Bone marrow (tissue), 2 donors: ENCODE measurements around the gene SCN11A.
"Not testable (repeated sequence)": the region's sequence is repeated elsewhere in the genome, so short reads cannot be mapped to it uniquely, and the experiment has no call there.

Experiments used
- DNase-seq, 2 donors: peaks; one replicate each; lab custom pipeline; 2025; lab: John Stamatoyannopoulos, UW

The SCN11A gene

DNA sequence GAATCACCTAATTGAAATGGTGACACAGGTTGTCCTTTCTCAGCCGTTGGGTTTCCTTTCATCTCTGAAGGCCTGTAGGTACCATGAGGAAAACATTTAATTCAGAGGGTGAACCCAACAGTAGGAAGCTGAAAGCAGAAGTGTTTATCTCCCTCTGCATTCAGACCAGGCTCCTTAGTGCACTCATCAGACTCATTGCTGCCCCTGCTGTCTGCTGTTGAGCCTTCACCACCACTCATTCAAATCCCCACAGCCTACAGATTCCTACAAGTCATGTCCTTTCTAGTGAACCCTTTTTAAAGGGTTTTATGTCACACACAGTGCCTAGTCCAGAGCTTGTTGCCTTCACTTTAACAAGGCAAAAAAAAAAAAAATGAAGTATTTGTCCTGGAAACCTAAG, 13.5 kb upstream of the SCN11A start:
- DNase-seq: peak in 1 of 2 donors; percentile 77

DNA sequence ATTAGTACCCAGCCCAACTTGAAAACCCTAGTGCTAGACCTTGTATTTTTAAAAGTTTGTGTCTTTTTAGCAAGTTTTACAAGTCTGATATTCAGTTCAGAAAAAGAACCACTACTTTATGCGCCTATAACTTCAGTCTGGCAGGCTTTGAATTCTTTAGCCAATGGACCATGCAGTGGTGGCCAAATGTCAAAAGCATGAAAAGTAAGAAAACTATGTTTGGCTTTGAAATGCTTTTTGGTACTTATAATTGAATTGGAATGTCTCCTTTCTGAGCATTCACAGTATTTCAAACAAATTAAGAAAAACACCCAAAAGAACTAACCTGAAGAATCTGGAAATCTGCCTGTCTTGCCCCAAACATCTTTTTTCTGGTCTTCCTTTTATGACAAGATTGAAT, 12.9 kb upstream of the SCN11A start:
- no peak for DNase-seq

DNA sequence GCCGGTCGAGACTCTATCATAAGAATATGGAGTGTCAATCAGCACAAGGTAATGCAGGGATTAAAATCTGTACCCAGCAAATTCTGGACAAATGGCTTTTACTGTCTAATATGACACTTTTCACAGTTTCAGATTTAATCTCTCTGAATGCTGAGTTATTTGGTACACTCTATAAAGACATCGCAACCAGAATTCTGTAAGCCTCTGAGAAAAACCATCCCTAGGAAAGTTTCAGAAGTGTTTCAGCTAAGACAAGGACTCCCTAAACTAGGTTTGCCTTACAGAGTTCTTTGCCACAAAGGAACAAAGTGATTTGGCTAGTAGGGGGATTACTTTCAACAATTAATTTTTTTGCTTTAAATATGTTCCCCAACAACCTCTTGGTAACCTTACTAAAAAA, 11.4 kb upstream of the SCN11A start:
- no peak for DNase-seq

DNA sequence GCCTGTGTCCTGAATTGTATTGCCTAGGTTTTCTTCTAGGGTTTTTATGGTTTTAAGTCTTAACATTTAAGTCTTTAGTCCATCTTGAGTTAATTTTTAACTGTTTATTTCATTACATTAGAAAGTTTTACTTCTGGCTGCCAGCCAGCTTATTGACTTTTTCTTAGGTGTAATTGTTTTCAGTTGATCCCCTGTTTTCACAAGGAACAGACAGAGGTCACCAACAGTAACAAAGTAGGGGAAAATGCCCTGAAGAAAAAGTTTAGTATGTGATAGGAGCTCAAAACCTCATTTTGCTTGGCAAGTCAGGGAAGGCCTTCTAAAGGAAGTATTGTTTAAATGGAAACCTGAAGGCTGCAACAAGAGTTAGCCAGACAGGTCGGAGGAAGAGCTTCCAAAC, 10.4 kb upstream of the SCN11A start:
- DNase-seq: no peak

- not testable (repeated sequence) for DNase-seq
Observed at GRCh38 chr3:39061228-39061627, 9.5 kb upstream of the SCN11A start.

DNA sequence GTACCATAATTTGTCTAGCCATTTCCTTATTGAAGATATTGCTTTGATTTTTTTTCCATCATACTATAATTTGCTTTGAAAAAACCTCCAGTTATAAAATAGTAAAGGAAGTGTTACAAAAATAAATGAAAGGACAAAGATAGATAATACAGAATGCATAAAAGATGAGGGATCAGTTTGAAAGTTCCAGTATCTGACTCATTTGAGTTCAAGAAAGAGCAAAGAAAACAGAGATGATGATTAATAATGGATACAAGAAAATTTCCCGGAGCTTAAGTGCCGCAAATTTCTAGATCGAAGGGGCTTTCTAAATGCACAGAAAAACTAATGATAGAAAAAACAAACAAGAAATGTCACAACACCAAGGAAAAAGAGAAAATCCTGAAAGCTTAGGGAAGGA, 4.4 kb upstream of the SCN11A start:
- no peak for DNase-seq

GRCh38 chr3:39053696-39054095, 2.0 kb upstream of the SCN11A start:
- no peak for DNase-seq

GRCh38 chr3:39052583-39052982, 839 bp upstream of the SCN11A start:
- DNase-seq: no peak

DNA sequence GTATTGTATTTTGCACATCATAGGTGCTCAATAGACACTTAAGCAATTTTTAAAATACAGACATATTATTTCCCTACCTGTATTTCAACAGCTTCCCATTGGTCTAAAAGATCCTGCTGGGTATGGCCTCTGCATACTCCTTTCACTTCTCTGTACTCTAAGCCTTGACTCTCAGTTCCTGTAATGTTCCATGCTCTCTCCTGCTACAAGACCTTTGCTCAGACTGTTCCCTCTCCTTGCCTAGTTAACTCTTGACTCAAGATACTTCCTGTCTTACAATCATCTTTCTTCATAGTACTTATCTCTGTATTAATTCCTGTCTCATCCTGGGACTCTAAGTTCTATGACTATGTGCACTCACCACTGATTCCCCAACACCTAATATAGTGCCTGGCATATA, 1.7 kb downstream of the SCN11A start:
- DNase-seq: no peak

DNA sequence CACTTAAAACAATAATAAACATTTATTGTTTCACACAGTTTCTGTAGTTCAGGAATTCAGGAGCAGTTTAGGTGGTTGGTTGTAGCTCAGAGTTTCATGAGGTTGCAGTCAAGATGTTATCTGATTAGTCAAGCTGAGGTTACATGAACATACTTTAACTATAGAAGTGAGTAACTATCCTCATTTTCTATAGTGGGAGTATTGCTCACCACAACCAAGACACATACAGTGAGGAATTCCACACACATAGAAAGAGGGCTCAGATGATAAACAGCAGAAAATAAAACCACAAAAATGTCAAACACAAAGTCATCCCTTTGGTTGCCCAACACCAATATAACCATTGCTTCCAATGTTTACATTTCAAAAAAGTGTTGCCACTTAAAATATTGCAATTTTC, 13.6 kb downstream of the SCN11A start:
- DNase-seq: no peak

- no peak for DNase-seq
Observed at GRCh38 chr3:39029556-39029955, 22.2 kb downstream of the SCN11A start.

- DNase-seq: no peak
Observed at GRCh38 chr3:39028546-39028945, 23.2 kb downstream of the SCN11A start.

DNA sequence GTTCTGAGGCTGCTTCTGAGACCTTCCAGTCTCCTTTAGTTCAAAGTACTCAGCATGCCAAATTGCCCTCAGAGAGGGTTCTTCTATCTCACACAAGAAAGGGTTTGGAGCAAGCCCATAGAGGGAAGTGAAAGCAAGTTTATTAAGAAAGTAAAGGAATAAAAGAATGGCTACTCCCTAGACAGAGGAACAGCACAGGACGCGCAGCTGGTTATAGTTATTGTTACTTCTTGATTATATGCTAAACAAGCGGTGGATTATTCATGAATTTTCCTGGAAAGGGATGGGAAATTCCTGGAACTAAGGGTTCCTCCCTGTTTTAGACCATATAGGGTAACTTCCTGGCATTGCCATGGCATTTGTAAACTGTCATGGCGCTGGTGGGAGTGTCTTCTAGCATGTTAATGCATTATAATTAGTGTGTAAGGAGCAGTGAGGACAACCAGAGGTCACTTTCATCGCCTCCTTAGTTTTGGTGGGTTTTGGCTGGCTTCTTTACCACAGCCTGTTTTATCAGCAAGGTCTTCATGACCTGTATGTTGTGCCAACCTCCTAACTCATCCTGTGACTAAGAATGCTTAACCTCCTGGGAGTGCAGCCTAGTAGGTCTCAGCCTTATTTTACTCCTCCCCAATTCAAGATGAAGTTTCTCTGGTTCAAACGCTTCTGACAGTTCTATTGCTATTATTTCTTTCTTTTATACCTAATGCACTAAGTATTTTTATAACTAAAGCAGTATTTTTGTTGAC, 26.3 kb downstream of the SCN11A start:
- no peak for DNase-seq

GRCh38 chr3:39024497-39024896, 27.2 kb downstream of the SCN11A start:
- no peak for DNase-seq

DNA sequence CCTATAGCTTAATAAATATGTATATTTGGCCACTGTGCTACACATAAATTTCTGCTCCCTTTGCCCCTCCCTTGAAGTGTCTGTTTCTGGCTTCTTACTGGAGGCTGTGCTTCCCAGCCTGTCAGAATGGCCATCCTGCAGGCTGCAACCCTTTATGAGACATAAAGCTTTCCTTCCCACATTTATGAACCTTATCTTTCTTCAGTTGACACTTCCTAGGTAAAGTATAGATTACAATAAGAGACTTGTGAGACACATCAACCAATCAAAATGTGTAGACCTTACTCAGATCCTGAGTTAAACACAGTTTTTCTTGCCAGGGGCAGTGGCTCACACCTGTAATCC, 29.5 kb downstream of the SCN11A start:
- no peak for DNase-seq

DNA sequence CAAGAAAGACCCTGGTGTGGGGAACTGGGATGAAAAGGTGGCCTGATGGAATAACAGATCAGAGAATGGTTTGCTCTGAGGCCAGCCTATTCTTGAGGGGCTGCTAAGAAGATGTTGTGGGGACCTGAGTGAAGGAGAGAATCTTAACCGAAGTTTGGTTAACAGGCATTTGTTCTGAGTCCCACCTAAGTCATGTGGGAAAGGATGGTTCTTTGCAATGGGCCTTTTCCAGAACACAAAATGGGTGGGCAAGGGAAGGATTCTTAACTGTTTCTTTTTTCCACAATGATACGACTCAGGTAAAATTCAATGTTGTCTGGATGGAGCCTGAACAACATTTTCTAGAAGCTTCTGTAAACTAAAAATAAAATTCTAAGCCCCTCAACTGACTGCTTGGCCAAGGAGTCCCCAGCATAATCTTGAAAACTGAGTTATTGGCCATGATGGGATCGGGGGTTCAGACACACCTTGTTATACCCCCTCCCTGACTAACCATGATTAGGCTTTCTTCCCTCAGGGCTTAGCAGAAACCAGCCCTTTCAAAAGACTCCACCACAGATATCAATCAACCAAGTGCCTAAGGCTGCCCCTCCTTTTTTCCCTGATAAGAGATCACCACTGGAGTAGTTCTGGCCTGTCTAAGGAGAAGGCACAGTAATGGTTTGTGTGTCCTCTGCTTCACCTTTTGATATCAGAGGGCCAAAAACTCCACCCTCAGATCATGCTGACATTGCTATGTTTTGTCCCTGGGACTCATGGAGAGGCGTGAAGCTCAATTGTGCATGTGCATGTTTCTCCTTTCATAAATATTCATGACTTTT, 30.1 kb downstream of the SCN11A start:
- DNase-seq: no peak

GRCh38 chr3:39021029-39021428, 30.7 kb downstream of the SCN11A start:
- no peak for DNase-seq

DNA sequence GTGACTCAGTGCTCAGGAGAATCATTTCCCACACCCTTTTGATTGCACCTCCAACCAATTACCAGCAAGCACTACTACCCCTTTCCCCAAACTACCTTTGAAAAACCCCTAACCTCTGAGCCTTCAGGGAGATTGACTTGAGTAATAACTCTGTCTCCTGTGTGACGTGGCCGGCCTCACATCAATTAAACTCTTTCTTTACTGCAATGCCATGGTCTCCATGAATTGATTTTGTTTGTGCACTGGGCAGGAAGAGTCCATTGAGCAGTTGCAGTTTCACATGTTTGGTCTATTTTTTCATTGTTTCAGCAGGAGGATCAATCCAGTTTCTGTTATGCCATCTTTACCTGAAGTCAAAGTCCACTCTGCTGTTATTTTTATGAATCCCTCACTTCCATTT, 32.4 kb downstream of the SCN11A start:
- no peak for DNase-seq

DNA sequence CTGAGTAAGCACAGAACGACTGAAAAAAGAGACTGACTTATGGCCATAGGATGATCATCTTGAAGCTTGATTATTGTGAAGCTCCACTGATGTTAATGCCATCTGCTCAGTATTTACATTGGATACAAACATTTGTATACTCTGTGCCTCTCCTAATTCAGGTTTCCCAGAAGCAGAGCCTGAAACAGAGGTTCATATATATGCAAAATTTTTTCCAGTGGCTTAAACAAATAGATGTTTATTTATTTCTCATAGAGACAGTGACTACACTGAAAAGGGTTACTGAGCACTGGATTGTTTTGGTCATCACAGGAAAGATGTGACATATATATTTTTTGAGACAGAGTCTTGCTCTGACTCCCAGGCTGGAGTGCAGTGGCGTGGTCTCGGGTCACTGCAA, 36.3 kb downstream of the SCN11A start:
- DNase-seq: no peak

DNA sequence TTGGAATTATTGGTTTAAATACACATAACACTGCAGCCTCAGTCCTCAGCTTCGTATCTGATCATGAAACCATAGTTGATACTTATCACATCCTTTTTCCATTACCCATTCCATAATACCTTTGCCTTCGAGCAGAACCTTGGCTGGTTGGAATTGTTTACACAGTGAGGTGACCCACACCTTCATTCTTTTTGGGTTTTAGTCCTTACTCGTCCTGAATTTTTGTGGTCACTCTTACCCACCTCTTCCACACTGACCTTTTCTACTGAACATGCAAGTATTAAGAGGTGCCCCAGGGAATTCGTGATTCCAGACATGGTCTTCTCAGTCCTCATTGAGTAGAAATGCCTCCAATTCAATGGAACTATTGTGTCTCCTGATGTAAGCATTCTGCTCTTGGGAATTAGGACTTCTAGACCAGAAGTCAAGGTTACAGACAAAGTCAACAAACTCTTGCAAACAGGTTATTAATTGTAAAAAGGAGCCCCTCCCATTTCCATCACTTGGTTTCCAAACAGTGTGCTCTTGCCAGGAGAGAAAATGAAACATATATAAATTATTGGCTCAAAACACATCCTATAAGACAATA, 37.7 kb downstream of the SCN11A start:
- no peak for DNase-seq

GRCh38 chr3:39013289-39013688, 38.5 kb downstream of the SCN11A start:
- DNase-seq: no peak

GRCh38 chr3:39011191-39011736, 40.5 kb downstream of the SCN11A start:
- no peak for DNase-seq

GRCh38 chr3:39005295-39005694, 46.4 kb downstream of the SCN11A start:
- no peak for DNase-seq
